A673 (cell line): ENCODE measurements around the gene SUFU. TPM values are rescaled to one million over a fixed set of nuclear protein-coding genes. Genes with fewer than 3 reads are reported as not detected.

Source experiments
- BruUV-seq: library from RNA; stranded (reverse); fragments of 400-500 nt; replicated peaks from 2 replicates; lab custom pipeline; 2021; lab: Mats Ljungman, UMichigan
- CTCF ChIA-PET: fragments of 300-600 bp; sonication (Branson Sonifier 250); formaldehyde crosslinking; loops from one replicate; lab custom pipeline; 2022; ENCODE audit warnings: antibody characterized with exemption; lab: Charles Lee
- POLR2A ChIA-PET: fragments of 300-600 bp; sonication (Branson Sonifier 250); formaldehyde crosslinking; loops from one replicate; lab custom pipeline; 2022; ENCODE audit warnings: antibody characterized with exemption; ENCODE audit not compliant: low non-redundant PET; lab: Charles Lee
- DNase-seq: peaks from one replicate; pipeline ENCODE4 v3.0.0-alpha.2; 2015; ENCODE audit warnings: low spot score
- H3K27ac ChIP-seq: fragments of 200-600 bp; sonication (generic); 2 replicates; pipeline ENCODE4 v1.5.1; 2016; ENCODE audit warnings: mixed run types, low read depth, mild to moderate bottlenecking, mixed read lengths, antibody characterized with exemption, low read length; ENCODE audit not compliant: poor library complexity, severe bottlenecking
- H3K27me3 ChIP-seq: fragments of 200-600 bp; sonication (generic); replicated peaks from 2 replicates; pipeline ENCODE4 v1.6.1; 2017; ENCODE audit warnings: mixed run types, low read depth, mild to moderate bottlenecking, mixed read lengths, antibody characterized with exemption, low read length; ENCODE audit not compliant: insufficient read depth, poor library complexity
- H3K36me3 ChIP-seq: fragments of 200-600 bp; sonication (generic); 2 replicates; pipeline ENCODE4 v1.6.1; 2016; ENCODE audit warnings: mixed run types, mild to moderate bottlenecking, mixed read lengths, antibody characterized with exemption, low read length; ENCODE audit not compliant: insufficient read depth, poor library complexity, severe bottlenecking
- H3K4me1 ChIP-seq: fragments of 200-600 bp; sonication (generic); 2 replicates; pipeline ENCODE4 v1.6.1; 2017; ENCODE audit warnings: mixed run types, mild to moderate bottlenecking, mixed read lengths, antibody characterized with exemption, low read length; ENCODE audit not compliant: insufficient read depth, poor library complexity, severe bottlenecking
- H3K4me3 ChIP-seq: fragments of 200-600 bp; sonication (generic); 2 replicates; pipeline ENCODE4 v1.5.1; 2016; ENCODE audit warnings: low read depth, mixed run types, mild to moderate bottlenecking, mixed read lengths, low read length; ENCODE audit not compliant: poor library complexity, severe bottlenecking
- H3K9me3 ChIP-seq: fragments of 200-600 bp; sonication (generic); 2 replicates; pipeline ENCODE4 v1.6.1; 2016; ENCODE audit warnings: mixed run types, low read depth, mild to moderate bottlenecking, mixed read lengths, antibody characterized with exemption, low read length; ENCODE audit not compliant: poor library complexity, severe bottlenecking
- EZH2 ChIP-seq: fragments of 200-600 bp; sonication (generic); IDR thresholded peaks from 2 replicates; pipeline ENCODE4 v1.6.1; 2017; ENCODE audit warnings: borderline replicate concordance, low read depth, mild to moderate bottlenecking, mixed read lengths, antibody characterized with exemption, low read length; ENCODE audit not compliant: poor library complexity, severe bottlenecking
- intact Hi-C: fragments of 100-400 bp; cut with micrococcal nuclease; formaldehyde crosslinking; loops from one replicate; pipeline ENCODE4 v1.10.0; 2022; ENCODE audit not compliant: unreplicated experiment
- total RNA-seq: library from RNA; stranded (reverse); gene quantifications from 2 replicates; pipeline ENCODE4 v1.2.3, GENCODE V29; 2021
- TF ChIP-seq, protein P1 (sequence below): fragments of 300-800, 200-600 bp; sonication (generic); conservative IDR thresholded peaks from 2 replicates; pipeline ENCODE4 v1.5.1; 2017; ENCODE audit warnings: low read depth, mild to moderate bottlenecking, antibody characterized with exemption, low read length, moderate library complexity, mixed read lengths

Gene SUFU
- total RNA-seq, 1 experiment from 2014 or later, result 20.5 TPM

DNA sequence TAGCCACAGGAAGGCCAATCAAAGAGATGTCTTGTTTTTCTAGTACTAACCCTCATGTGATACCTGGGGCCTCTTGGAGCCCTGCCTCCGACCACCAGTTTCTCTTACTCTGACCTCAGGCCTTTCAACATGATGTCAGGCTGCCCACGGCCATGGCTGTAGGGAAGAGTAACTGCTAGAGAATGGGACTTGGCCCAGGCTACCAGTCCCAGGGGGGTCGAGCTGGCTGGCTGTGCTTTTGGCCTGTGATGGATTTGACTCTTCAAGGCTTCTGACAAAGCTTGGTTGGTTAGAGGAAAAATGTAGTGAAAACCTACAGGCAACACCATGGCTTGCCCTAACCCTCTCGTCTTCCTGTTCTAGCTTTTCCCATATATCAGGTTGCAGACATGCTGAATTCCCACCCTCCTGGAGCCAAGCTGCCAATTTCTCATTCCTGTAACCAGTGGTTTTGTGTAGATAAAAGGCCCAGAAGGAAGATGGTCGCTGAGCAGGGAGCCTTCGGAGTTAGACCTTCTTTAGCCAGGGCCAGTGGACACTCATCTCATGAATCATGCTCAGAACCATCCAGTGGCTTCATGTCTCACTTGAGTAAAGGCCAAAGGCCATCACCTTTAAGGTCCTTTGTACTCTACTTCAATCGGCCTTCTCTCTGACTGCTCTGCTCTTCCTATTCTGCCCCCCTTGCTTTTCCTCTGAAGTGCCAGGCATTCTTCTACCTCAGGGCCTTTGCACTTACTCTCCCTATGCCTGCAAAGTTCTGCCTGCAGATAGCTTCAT is 19.7 kb downstream of the SUFU start:
- intact Hi-C loops, result no loop called here
- ChIA-PET POLR2A (no interaction called here), CTCF (no interaction called here)
- no TSS peak for BruUV-seq
- Histone ChIP-seq H3K4me3 (no peak overlapping the region), H3K4me1 (no peaks in the 10 kb centered on the region), H3K9me3 (no peaks in the 10 kb centered on the region), H3K27me3 (no peaks in the 10 kb centered on the region), H3K27ac (no peak overlapping the region), H3K36me3 (peaks cover 3% of the 10 kb centered on the region)
- TF ChIP-seq, protein P1, sequence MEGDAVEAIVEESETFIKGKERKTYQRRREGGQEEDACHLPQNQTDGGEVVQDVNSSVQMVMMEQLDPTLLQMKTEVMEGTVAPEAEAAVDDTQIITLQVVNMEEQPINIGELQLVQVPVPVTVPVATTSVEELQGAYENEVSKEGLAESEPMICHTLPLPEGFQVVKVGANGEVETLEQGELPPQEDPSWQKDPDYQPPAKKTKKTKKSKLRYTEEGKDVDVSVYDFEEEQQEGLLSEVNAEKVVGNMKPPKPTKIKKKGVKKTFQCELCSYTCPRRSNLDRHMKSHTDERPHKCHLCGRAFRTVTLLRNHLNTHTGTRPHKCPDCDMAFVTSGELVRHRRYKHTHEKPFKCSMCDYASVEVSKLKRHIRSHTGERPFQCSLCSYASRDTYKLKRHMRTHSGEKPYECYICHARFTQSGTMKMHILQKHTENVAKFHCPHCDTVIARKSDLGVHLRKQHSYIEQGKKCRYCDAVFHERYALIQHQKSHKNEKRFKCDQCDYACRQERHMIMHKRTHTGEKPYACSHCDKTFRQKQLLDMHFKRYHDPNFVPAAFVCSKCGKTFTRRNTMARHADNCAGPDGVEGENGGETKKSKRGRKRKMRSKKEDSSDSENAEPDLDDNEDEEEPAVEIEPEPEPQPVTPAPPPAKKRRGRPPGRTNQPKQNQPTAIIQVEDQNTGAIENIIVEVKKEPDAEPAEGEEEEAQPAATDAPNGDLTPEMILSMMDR, result no peak
- DNase-seq, result no peak

DNA sequence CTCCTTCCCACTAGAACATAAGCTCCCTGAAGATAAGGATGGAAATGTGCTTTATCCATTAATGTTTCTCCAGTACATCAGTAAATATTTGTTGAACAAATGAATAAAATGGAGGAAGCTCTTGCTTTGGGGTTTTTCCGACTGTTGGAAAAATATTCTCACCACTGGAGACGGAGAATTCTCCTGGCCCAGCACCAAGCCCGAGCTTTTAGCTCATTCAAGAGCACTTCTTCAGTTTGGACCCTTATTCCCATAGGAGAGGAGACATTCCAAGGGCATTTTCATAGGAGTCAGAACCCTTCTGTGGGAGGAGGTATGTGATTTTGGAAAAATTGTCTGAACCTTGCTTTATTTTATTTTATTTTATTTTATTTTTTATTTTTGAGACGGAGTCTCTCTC is 21.0 kb downstream of the SUFU start:
- no TSS peak for BruUV-seq
- Histone ChIP-seq H3K9me3 (no peaks in the 10 kb centered on the region), H3K4me1 (no peaks in the 10 kb centered on the region), H3K27ac (no peak overlapping the region), H3K36me3 (peaks cover 3% of the 10 kb centered on the region), H3K27me3 (no peaks in the 10 kb centered on the region), H3K4me3 (no peak overlapping the region)
- ChIA-PET POLR2A (no interaction called here), CTCF (interaction anchor here (0.6 kb wide), 1 partner anchor 12 kb away, joined by 8 read pairs; no protein-coding TSS in a partner anchor)
- no peak for DNase-seq
- TF ChIP-seq, protein P1, result no peak
- no peak for TF ChIP-seq EZH2
- intact Hi-C loops, result no loop called here

DNA sequence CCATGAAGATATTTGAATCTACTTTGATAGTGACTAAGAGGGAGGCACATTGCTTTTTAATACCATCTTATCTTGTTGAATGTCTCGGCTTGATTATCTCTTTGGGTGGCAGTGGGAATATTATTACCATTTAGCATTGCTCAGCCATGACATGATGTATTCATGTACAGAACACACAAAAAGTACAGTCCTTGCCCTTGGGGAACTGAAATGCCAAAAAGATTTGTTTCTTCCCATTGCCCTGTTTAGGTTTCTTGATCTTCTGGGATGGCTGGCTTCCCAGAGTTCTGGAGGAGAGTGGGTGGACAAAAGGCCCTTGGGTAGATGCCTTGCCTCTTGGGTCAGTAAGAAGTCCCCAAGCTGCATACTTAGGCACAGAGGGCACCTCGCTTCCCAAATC is 23.8 kb downstream of the SUFU start:
- CTCF ChIA-PET, result no interaction called here

More for the DNA sequence above, 23.8 kb downstream of the SUFU start:
- Histone ChIP-seq H3K27ac (no peak overlapping the region), H3K4me3 (no peak overlapping the region), H3K27me3 (no peaks in the 10 kb centered on the region), H3K4me1 (no peaks in the 10 kb centered on the region), H3K36me3 (peaks cover 3% of the 10 kb centered on the region), H3K9me3 (no peaks in the 10 kb centered on the region)
- intact Hi-C loops, result no loop called here
- no peak for TF ChIP-seq EZH2
- TF ChIP-seq, protein P1, result no peak
- no peak for DNase-seq
- no TSS peak for BruUV-seq
- POLR2A ChIA-PET, result no interaction called here
